Smooth muscle cell (in vitro differentiated cells): ENCODE results near the gene LPCAT3. TPM values are rescaled to one million over a fixed set of nuclear protein-coding genes. Genes with fewer than 3 reads are reported as not detected.

Experiments
- DNase-seq: peaks from one replicate; lab custom pipeline; 2025; ENCODE audit not compliant: unreplicated experiment; lab: John Stamatoyannopoulos, UW
- H2AFZ ChIP-seq: fragments of 200-600 bp; sonication (generic); 2 replicates; pipeline ENCODE4 v1.6.0; 2016; ENCODE audit warnings: antibody characterized with exemption, low read depth, mild to moderate bottlenecking
- H3F3A ChIP-seq: fragments of 200-600 bp; sonication (generic); 2 replicates; pipeline ENCODE4 v1.6.0; 2017; ENCODE audit warnings: antibody characterized with exemption, low read depth
- H3K27ac ChIP-seq: fragments of 200-600 bp; sonication (generic); 2 replicates; pipeline ENCODE4 v1.5.1; 2016; ENCODE audit warnings: low read depth, mild to moderate bottlenecking
- H3K27me3 ChIP-seq: fragments of 200-600 bp; sonication (generic); 2 replicates; pipeline ENCODE4 v1.6.1; 2016; ENCODE audit warnings: low read depth, mild to moderate bottlenecking
- H3K36me3 ChIP-seq: fragments of 200-600 bp; sonication (generic); 2 replicates; pipeline ENCODE4 v1.5.1; 2016; ENCODE audit warnings: low read depth
- H3K4me1 ChIP-seq: fragments of 200-600 bp; sonication (generic); 2 replicates; pipeline ENCODE4 v1.5.1; 2016; ENCODE audit warnings: low read depth
- H3K4me2 ChIP-seq: fragments of 200-600 bp; sonication (generic); 2 replicates; pipeline ENCODE4 v1.6.0; 2016; ENCODE audit warnings: mild to moderate bottlenecking
- H3K4me3 ChIP-seq: fragments of 200-600 bp; sonication (generic); 2 replicates; pipeline ENCODE4 v1.5.1; 2016; ENCODE audit warnings: mild to moderate bottlenecking
- H3K79me2 ChIP-seq: fragments of 200-600 bp; sonication (generic); 2 replicates; pipeline ENCODE4 v1.6.0; 2016; ENCODE audit warnings: low read depth, mild to moderate bottlenecking
- H3K9ac ChIP-seq: fragments of 200-600 bp; sonication (generic); 2 replicates; pipeline ENCODE4 v1.6.0; 2016; ENCODE audit warnings: low read depth
- H3K9me3 ChIP-seq: fragments of 200-600 bp; sonication (generic); replicated peaks from 2 replicates; pipeline ENCODE4 v1.5.1; 2016; ENCODE audit warnings: low read depth
- H4K20me1 ChIP-seq: fragments of 200-600 bp; sonication (generic); 2 replicates; pipeline ENCODE4 v1.6.0; 2016; ENCODE audit warnings: low read depth
- CTCF ChIP-seq: fragments of 200-600 bp; sonication (generic); IDR thresholded peaks from 2 replicates; pipeline ENCODE4 v1.5.1; 2017; ENCODE audit warnings: borderline replicate concordance, mild to moderate bottlenecking, antibody characterized with exemption; ENCODE audit not compliant: insufficient read depth, poor library complexity, severe bottlenecking
- WGBS: methylation state at CpG from one replicate; pipeline ENCODE4 v1.1.7; 2016; ENCODE audit warnings: low lambda C conversion rate; 5-methylcytosine and 5-hydroxymethylcytosine counted together
- polyA plus RNA-seq: library from polyadenylated mRNA; unstranded; fragments of >200 nt; fragmentation: Nextera tagmentation; extraction: Ambion mirVana; gene quantifications from 2 replicates; pipeline ENCODE4 v1.2.1, GENCODE V29; 2016
- total RNA-seq: library from RNA; depleted of rRNA; stranded (reverse); fragments of >200 nt; gene quantifications from 2 replicates; pipeline ENCODE4 v1.2.3, GENCODE V29; 2014

The LPCAT3 gene
- total and polyA plus RNA-seq, 2 experiments from 2014 or later = 28.3 to 35.9 TPM

GRCh38 chr12:6943722-6944380 lies 74.4 kb downstream of the LPCAT3 start, which contains the start of the genes C12orf57 and RNU7-1:
TSS of gene C12orf57 (plus strand) at chr12:6944022. CDS start at chr12:6944122, 100 bp downstream.
TSS of gene RNU7-1 (plus strand) at chr12:6943816.
- no peaks in the 10 kb centered on the region for H3K9me3 ChIP-seq
- peak within 1 kb of the TSS; percentile 87 for H3K4me2 ChIP-seq
- WGBS = under 1% methylated on average over 30 of the region's 31 CpGs
- peak within 1 kb of the TSS; percentile 60 for H3K4me3 ChIP-seq
- no peaks in the 10 kb centered on the region for H3K27me3 ChIP-seq
- TF ChIP-seq CTCF = no peak
- H3K9ac ChIP-seq = peak within 1 kb of the TSS; percentile 92
- no peaks in the 10 kb centered on the region for H3K36me3 ChIP-seq
- no peak within 1 kb of the TSS for H2AFZ ChIP-seq
- H3F3A ChIP-seq = peaks cover 14% of the 10 kb centered on the region
- peaks cover 6% of the 10 kb centered on the region for H4K20me1 ChIP-seq
- DNase-seq = no peak
- H3K27ac ChIP-seq = peak within 1 kb of the TSS; percentile 98
- no peaks in the 10 kb centered on the region for H3K79me2 ChIP-seq
- H3K4me1 ChIP-seq = peaks cover 10% of the 10 kb centered on the region

GRCh38 chr12:6943389-6943721 lies 74.9 kb downstream of the LPCAT3 start:
- peak overlapping the region; percentile 87 for H3K4me2 ChIP-seq
- H3K36me3 ChIP-seq = no peaks in the 10 kb centered on the region
- peaks cover 12% of the 10 kb centered on the region for H3K4me1 ChIP-seq
- under 1% methylated on average over 13 of the region's 13 CpGs for WGBS
- H2AFZ ChIP-seq = no peak overlapping the region
- no peak for DNase-seq
- H3F3A ChIP-seq = peaks cover 16% of the 10 kb centered on the region
- no peaks in the 10 kb centered on the region for H3K9me3 ChIP-seq
- H3K27me3 ChIP-seq = no peaks in the 10 kb centered on the region
- H3K27ac ChIP-seq = peak overlapping the region; percentile 98
- H3K9ac ChIP-seq = peak overlapping the region; percentile 92
- H3K79me2 ChIP-seq = no peaks in the 10 kb centered on the region
- H4K20me1 ChIP-seq = peaks cover 6% of the 10 kb centered on the region
- peak overlapping the region; percentile 60 for H3K4me3 ChIP-seq
- no peak for TF ChIP-seq CTCF

GRCh38 chr12:6942331-6942665 lies 76.0 kb downstream of the LPCAT3 start:
- Histone ChIP-seq H3K4me2 (no peak overlapping the region), H3K27ac (peak overlapping the region; percentile 98)

More at GRCh38 chr12:6942331-6942665, 76.0 kb downstream of the LPCAT3 start:
- H3K36me3 ChIP-seq = no peaks in the 10 kb centered on the region
- no peaks in the 10 kb centered on the region for H3K9me3 ChIP-seq
- peaks cover 6% of the 10 kb centered on the region for H4K20me1 ChIP-seq
- H3K27me3 ChIP-seq = no peaks in the 10 kb centered on the region
- no peak overlapping the region for H3K9ac ChIP-seq
- WGBS = 94% methylated on average over 11 of the region's 11 CpGs
- peaks cover 18% of the 10 kb centered on the region for H3K4me1 ChIP-seq
- no peak overlapping the region for H3K4me3 ChIP-seq
- peaks cover 16% of the 10 kb centered on the region for H3F3A ChIP-seq
- TF ChIP-seq CTCF = no peak
- DNase-seq = no peak
- H3K79me2 ChIP-seq = no peaks in the 10 kb centered on the region
- H2AFZ ChIP-seq = no peak overlapping the region
